HL-60 (cell line): ENCODE results near the gene PTPRN.

Source experiments
- CTCF ChIP-seq: IDR thresholded peaks from one replicate; pipeline ENCODE4 v1.5.1; 2011; ENCODE audit warnings: low read length, control low read depth, inconsistent platforms; ENCODE audit not compliant: insufficient read depth
- GABPA ChIP-seq: IDR thresholded peaks from 2 replicates; pipeline ENCODE4 v1.6.1; 2012; ENCODE audit warnings: low read depth
- POLR2AphosphoS5 ChIP-seq: IDR thresholded peaks from 2 replicates; pipeline ENCODE4 v1.6.1; 2012; ENCODE audit warnings: low read depth

- no peak for TF ChIP-seq CTCF
- no peak for TF ChIP-seq POLR2AphosphoS5
- no peak for TF ChIP-seq GABPA
Measured at GRCh38 chr2:219246559-219246958, 62.6 kb downstream of the PTPRN start.
